Measurements from ENCODE around the gene CCNQ.

Gene CCNQ

DNA sequence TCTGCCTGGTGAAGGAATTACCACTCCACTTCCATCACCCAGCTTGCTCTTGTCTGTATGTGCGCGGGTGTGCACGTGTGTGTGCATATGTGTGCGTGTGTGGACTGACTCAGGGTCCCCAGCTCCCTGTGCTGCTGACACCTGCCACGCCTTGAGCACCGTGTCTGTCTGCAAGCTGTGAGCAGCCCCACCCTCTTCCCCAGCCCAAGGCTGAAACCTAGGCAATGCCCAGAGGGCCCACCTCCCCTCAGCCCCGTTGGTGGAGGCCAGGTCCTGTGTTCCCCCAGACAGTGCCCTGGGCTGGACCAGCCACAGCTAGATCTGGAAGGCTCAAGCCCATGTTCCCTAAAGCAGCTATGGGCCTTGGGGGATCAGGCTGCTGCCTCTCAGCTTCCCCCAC lies 2.0 kb upstream of the CCNQ start:
- H3K27ac ChIP-seq, result no peak overlapping the region
- no peak overlapping the region for H3K4me3 ChIP-seq

DNA sequence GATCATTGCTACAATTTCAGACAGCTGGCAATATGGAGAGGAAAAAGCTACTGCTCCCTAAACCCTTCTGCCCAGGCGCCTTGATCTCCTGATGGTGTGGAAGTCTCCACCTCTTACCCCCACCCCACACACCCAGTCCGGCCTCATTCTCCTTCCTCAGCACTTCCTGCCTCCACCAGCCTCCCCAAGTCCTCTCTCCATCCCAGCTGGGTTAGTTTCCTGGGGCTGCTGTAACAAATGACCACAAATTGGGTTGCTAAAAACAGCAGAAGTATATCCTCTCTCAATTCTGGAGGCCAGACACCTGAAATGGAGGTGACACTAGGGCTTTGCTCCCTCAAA lies 1.1 kb upstream of the CCNQ start:
- peak overlapping the region; percentile 47 to 75 (median 56) for H3K4me3 ChIP-seq
- peak overlapping the region in 5 of 21 experiments; percentile 69 to 84 (median 75) for H3K27ac ChIP-seq

DNA sequence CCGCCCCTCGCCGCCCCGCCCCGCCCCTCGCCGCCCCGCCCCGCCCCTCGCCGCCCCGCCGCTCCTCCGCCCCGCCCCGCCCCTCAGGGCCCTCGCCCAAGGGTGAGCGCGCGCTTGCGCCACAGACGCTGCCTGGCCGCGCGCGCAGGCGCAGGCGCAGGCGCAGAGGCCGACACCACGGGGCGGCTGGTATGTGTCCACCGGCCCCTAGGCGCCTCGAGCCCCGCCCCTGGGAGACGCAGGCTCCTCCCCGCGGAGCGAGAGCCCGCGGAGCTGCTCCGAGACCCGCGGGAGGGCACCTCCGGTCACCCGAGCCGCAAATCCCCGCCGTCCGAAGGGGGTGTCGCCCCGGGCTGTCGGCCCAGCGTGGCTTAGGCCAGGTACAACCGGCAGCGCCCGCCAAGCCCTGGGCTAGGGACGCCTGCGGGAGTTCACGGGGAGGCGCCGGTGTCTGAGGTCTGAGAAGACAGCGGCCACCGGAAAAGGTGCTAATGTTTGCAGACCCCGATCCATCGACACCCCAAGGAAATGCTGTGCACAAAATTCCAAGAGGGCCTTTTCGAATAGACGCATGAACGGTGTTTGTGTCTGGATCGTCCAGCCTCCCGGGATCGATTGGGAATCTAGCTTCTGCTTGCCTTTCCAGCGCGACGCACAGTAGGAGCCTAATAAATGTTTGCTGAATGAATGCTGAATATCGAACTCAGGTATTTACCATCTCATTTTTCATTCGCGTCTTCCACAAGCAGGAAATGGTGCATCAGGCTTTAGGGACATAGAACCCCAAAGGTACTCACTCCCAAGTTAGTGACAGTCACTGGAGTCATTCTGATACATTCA lies 473 bp upstream of the CCNQ start:
- peak overlapping the region in 17 of 21 experiments; percentile 42 to 84 (median 74) for H3K27ac ChIP-seq
- peak overlapping the region; percentile 47 to 75 (median 56) for H3K4me3 ChIP-seq

DNA sequence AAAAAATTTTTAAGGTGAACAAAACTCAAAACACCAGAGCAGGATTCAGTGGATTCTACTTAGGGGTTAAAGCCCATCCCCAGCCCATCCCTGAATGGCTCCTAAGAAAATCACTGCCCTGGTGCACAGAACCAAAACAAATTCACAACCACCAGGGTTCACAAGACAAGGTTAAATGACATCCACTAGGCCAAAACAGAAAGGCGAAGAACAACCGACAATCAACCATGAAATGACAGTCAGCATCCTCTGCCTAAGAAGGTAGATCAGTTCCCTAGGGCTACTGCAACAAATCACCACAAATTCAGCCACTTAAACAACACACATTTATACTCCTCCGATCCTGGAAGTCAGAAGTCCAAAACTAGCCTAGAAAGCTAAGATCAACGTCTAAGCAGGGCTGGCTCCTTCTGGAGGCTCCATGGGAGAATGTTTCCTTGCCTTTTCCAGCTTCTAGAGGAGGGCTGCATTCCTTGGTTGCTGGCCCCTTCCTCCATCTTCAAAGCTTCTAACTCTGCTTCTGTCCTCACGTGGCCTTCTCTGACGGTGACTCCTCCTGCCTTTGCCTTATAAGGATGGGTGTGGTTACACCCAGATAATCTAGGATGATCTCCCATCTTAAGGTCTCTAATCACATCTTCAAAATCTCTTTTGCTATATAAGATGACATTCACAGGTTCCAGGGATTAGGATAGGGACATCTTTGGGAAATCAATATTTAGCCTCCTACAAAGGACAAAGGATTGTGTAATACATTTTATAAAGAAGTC lies 1.8 kb downstream of the CCNQ start:
- H3K27ac ChIP-seq, result no peak overlapping the region
- no peak overlapping the region for H3K4me3 ChIP-seq

DNA sequence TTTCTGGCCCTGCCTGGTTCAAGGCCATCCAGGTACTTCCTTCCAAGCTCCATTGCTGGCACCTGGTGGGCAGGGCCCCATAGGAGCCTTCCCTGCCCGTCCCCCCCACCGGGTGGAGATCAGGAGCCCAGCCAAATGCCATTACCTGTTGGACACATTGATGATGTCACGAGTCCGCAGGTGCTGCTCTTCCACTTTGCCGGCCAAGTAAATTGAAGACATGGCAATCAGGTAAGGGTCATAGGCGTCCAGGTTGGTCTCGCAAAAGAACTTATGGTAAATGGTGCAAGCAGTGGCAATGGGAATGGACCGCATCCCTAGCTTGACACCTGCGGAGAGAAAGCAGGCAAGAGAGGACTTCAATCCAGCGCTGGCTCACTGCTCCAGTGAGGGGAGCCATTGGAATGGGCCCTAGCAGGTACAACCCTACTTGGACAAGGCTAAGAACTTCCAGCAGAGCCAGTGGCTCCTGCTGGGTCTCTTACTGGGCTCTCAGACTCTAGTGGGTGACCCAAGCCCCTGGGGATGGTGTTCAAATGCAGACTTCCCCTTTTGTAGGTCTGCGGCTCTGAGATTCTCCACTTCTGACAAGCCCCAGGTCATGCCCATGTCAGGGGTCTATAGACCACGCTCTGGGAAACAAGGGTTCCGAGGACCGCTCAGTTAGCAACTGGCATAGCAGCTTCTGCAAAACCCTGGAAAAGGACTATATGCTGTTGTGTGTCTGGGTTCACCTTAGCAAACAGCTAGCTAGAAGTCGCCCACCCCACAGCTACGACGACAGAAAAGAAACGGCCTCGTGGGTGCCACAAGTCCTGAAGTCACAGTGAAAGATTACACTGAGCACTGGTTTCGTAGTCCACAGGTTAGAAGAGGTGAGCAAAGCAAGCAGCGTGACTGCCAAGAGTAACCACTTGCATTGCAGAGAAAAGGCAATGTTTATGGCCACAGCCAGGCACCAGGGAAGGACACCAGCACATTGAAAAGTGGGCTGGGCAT lies 2.8 kb downstream of the CCNQ start:
- no peak overlapping the region for H3K27ac ChIP-seq
- no peak overlapping the region for H3K4me3 ChIP-seq

DNA sequence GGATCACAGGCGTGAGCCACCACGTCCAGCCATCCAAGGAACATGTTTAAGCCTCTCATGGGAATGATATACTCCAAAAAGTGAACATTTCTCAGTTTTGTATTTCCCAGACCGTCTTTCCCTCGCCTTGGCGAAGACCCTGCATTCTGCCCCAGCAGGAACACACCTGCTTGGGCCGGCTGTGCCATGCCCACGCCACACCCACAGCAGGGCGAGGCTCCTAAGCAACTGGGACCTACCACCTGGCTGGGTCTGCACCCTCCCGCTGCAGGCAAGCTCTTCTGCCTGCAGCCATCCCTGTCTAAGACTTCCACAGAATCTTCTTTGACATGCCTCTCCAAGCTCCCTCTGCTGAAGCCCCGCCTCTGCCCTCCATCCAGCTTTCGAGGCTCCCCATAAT lies 3.6 kb downstream of the CCNQ start:
- Histone ChIP-seq H3K27ac (no peak overlapping the region), H3K4me3 (no peak overlapping the region)

DNA sequence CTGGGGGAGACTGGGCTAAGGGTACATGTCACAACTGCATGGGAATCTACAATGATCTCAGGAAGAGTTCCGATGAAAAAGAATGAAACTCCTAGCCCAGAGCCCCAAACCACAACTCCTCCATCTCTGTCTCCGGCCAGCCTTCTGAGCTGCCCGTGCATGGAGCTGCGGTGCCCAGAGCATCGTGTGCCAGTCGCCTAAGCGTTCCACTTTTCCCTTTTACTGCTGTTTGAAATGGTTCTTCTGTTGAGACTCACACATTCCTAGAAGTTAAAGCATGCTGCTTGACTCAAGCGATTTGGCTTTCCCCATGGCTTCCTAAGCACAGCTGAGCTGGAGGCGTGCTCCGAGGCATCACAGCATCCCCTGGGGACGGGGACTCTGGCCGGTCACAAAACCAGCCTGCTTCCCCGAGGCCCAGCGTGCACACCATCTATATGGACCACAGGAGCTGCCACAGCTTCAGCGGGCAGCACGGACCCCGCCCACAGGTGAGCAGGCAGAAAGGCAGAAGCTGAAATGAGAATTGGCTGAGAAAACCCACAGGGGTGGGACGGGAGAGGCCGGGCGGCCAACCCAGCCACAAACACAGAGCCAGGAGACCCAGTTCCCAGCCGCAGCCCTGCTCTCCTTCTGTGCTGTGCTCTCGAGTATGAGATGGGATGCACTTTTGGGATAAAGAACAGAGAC lies 5.0 kb downstream of the CCNQ start:
- Histone ChIP-seq H3K4me3 (no peak overlapping the region), H3K27ac (no peak overlapping the region)

DNA sequence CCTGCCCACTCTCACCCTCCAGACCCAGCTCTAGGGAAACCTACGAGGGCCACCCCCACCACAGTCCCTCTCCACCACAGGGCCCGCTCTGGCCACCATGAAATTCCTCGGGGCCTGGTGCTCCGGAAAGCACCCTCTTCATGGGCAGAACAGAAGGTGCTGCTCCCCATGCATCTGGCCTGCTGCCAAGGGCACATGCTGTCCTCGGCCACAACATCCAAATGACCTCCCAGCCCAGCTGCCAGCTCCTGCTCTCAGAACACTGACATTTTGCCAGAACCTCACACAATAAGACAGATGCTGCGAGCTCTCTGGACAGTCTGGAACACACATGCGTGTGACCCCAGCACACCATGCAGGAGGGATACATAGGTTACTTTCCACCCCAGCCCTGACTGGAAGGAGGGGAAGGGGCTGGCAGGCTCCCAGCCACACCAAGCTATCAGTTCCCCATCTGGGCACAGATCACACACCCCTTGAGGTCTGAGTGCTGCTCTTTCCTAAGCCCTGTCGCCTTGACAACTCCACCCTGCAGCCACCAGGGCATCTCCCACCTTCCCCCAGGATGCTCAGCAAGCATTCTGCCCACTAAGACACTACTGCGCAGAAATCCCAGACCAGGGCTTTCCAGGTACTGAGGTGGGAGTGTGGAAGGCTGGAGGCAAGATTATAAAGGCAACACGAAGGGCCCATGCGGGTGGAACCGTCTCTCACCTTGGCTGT lies 5.8 kb downstream of the CCNQ start:
- H3K27ac ChIP-seq, result no peak overlapping the region
- H3K4me3 ChIP-seq, result no peak overlapping the region

DNA sequence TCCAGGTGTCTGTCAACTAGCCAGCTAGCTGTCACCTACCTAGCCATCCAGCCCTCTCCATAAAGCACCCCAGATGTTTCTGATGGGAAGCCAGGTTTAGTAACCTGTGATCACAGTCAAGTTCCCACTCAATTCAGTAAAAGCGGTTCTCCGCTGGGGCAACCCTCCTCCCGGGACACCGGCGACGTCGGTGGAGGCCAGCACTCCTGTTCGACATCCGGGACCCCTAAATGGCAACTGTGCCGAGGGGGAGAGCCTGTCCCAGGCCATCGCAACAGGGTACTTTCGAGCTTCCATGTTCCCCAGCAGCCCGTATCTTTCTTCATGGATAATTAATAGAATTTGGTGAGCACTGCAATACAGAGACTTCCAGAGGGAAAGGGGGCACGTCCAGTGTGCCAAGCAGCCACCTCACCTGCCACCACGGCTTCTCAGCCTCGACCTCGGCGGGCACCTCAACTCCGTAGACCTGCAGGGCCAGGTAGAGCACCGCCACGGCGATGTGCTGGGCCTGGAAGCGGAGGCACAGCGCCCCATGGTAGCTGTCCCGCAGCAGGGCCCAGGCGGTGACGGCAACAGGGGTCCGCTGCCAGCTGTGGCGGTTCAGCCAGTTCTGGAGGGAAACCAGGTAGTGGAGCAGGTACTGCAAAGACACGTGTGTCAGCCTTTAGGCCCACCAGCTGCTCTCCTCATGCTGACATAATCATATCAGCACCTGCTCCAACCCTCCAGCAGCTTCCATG lies 6.7 kb downstream of the CCNQ start:
- H3K27ac ChIP-seq, result no peak overlapping the region
- H3K4me3 ChIP-seq, result no peak overlapping the region

DNA sequence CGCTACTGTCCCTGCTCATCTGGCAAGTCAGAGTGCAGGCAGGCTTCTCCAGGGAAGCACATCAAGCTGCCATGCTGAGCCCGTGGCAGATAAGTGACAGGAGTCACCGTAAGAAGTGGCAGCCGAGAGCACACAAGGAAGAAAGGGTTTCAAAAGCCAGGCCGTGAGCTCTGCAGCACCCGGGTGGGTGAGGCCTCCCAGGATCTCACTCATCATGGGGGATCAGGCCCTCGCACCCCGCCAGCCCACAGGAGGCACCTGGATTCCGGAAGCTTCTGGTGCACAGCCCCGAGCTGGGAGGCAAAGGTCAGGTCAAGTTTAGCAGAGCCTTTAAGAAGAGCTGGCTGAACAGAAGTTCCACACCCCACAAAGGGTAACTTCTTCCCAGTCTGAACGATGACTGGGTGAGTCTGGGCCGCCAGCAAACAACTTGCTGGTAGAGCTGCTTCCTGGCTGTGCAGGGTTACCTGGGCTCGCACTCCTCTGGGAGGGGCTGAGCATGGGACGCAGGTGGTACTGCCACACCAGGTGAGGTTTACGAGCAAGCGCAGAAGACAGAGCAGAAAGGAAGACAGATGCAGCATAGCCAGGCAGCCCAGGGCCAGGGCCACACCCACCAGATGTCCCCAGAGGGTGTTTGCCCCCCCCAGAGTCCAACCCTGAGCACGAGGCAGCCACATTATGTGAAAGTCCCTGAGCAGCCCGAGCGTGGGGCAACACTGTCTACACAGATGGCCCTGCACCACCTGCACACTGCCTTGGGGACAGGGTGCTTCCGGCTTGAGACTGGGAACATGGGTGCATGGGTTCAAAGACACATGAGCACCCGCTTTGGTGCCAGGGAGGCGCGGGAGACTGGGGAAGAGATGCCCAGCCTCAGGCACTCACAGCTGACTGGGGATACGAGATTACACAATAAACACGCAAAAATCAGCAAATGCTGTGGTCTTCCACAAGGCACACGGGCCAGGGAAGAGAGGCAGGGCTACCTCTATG lies 7.7 kb downstream of the CCNQ start:
- no peak overlapping the region for H3K27ac ChIP-seq
- H3K4me3 ChIP-seq, result no peak overlapping the region

DNA sequence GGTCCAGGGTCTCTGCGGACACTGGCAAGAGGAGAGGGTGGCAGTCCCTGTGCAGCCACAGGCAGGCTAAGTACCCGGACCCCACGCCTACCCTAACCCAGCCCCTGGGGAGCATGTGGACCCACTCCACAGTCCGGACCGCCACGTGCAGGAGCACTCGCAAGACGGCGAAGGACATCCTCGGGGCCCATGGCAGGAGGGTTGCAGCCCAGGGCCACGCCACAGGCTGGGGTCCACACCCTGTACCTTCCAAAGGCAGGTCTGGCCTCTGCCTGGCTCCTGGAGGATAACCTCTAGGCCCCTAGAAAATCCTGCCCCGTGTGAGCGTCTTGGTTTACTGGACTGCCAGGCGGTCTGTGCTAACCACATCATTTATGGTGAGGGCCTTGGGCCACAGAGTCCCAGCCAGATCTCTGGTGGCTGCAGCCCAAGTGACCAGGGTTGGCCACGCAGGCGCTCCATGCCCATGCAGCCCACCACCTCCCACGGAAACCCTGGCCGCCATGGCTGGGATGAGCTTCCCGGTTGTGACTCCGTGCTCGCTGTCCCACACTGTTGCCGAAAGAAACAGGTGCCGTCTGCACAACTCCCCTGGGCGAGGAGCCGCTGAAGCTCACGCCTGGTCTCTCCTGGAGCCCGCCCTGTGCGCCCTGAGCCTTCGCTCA lies 10.0 kb downstream of the CCNQ start:
- H3K4me3 ChIP-seq, result no peak overlapping the region
- H3K27ac ChIP-seq, result no peak overlapping the region

DNA sequence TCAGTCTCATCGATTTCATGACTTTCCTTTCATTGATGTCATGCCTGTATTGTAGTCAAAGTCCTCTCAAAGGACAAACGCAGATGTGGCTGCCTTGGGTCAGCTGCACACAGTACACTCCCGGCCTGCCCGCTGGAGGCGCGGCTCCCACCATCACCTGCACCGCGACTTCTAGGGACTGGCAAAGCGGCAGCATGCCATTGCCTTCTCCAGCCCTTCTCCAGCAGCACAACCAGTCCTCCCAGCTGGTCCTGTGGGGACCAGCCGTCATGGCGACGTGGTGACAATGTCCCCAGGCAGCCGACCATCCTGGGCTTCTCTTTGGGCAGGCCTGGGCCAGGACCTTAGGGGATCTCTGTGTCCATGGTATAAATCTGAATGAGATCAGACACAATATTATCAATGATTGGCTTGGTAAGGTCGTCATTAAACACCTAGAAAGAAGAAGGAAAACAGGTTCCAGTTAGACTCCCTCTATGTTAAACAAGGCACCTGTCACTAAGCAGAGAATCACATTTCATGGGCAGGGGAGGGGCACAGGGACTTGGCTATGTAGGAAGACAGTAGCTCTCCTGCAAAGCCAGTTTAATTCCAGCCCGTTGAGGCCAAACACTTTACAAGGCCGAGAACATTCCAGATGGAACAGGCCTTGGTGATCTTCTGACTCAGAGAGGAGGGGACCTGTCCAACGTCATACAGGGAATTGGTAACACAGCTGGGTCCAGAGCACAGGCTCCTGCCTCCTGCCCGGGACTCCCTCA lies 10.7 kb downstream of the CCNQ start:
- H3K4me3 ChIP-seq, result no peak overlapping the region
- no peak overlapping the region for H3K27ac ChIP-seq

DNA sequence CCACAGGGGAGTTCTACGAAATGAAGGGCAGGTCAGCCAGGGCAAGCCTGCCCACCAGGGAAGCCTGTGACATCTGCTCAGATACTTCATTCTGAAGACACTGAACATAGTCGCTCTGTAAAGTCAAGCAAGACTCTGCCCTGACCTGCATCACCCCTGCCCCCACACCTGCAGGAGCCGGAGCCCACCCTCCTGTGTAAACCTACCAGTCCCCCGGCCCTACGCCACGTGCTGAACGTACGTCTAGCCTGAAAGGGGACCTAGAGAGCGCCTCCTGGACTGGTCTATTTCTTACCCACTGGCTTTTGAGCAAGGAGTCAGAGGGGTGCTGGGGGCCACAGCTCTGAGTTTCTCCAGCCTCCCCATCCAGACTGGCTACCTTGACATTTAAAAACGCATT lies 11.6 kb downstream of the CCNQ start:
- H3K4me3 ChIP-seq, result no peak overlapping the region
- H3K27ac ChIP-seq, result no peak overlapping the region

DNA sequence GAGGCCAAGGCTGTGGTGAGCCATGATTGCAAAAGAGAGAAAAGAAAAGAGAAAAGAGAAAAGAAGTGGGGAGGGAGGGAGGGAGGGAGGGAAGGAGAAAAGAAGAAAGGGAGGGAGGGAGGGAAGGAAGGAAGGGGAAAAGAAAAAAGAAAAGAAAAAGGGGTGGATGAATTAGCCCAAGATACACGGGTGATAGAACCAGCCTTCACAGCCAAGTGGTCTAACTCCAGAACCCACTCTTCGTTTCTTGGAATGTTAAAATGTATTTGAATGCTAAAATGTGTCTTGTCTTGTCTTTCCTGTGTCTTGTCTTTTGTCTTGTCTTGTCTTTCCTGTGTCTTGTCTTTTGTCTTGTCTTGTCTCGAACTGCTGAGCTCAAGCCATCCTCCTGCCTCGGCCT lies 13.1 kb downstream of the CCNQ start:
- no peak overlapping the region for H3K4me3 ChIP-seq
- H3K27ac ChIP-seq, result no peak overlapping the region

DNA sequence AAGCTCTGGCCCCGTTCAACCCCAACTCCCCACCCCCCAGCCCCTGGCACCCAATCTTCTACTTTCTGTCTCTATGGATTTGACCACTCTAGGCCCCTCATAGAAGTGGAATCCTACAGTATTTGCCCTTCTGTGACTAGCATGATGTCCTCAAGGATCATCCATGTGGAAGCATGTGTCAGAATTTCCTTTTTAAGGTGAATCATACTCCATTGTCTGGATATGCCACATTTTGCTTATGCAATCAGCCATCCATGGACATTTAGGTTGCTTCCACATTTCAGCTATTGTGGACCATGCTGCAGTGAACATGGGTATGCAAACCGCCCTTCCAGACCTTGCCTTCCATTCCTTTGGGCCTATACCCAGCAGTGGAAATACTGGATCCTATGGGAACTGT lies 15.5 kb downstream of the CCNQ start:
- H3K4me3 ChIP-seq, result no peak overlapping the region
- H3K27ac ChIP-seq, result peak overlapping the region in 2 of 21 experiments; percentile 23 to 30

DNA sequence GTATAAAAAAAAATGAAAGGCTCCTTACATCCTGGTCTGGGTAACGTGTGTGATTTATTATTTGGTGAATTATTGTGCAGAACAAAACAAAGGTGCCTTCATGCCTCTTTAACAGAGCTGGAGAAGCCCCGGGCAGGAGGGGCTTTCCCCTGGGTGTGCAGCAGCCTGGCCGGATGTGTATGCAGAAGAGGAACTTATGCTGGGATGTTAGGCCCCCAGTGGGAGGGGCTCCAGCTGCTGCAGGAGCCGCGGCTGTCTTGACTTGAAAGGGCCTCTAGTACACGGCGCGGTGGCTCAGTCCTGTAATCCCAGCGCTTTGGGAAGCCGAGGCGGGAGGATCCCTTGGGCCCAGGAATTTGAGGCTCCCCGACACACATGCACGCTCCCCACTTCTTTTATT lies 16.0 kb downstream of the CCNQ start:
- Histone ChIP-seq H3K27ac (peak overlapping the region in 2 of 21 experiments; percentile 23 to 30), H3K4me3 (no peak overlapping the region)
